Measurements from ENCODE around the gene CPVL.

CPVL gene

GRCh38 chr7:29071203-29071874 lies 75.0 kb downstream of the CPVL start:
- H3K4me3 ChIP-seq (ENCODE audit: low read depth, low read length): no peak overlapping the region
- no peak for TF ChIP-seq CTCF (conservative IDR thresholded peaks at IDR 0.05; ENCODE audit: low read depth, low read length)
- DNase-seq (ENCODE audit: low read depth): no peak

DNA sequence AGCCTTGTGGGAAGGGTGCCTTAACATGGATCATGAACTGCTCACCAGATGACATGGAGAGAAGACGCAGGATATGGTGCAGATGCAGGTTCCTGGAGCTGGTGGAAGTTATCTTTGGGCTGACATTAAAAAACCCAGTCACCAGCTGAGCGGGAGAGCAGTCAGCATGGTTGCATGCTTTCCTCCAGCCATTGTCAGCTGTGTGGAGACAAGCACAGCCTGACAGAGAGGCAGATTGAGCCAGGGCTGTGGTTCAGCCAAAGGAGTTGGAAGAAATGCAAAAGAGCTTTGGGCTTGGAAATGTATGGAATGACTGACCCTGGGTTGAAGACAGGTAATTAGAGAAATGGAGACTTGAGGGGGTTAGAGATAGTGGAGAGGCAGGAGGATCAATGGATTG lies 79.7 kb downstream of the CPVL start:
- H3K4me3 ChIP-seq (ENCODE audit: low read depth, low read length): no peak overlapping the region
- no peak for TF ChIP-seq CTCF (conservative IDR thresholded peaks at IDR 0.05; ENCODE audit: low read depth, low read length)
- no peak for DNase-seq (ENCODE audit: low read depth)

GRCh38 chr7:29065181-29065857 lies 81.0 kb downstream of the CPVL start:
- H3K4me3 ChIP-seq (ENCODE audit: low read depth, low read length): no peak overlapping the region
- TF ChIP-seq CTCF (conservative IDR thresholded peaks at IDR 0.05; ENCODE audit: low read depth, low read length): no peak
- no peak for DNase-seq (ENCODE audit: low read depth)

GRCh38 chr7:29063872-29064271 lies 82.5 kb downstream of the CPVL start:
- H3K4me3 ChIP-seq (ENCODE audit: low read depth, low read length): no peak overlapping the region
- no peak for TF ChIP-seq CTCF (conservative IDR thresholded peaks at IDR 0.05; ENCODE audit: low read depth, low read length)
- DNase-seq (ENCODE audit: low read depth): no peak

DNA sequence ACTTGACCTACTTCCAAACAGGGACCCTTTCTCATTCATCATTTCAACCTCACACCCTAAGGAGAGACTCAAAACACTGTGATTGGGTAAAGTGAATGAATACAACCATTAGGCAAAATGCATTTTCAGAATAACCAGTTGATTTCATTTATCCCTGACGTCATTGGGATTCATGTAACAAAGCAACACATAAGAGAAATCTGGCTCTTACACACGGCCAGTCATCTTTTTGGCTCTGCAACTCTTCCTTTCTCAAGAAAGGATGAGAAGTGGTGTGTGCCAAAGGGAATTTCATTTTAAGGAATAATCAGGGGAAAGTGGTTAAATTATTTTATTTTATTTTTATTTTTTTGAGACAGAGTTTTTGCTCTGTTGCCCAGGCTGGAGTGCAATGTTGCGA lies 83.1 kb downstream of the CPVL start:
- DNase-seq (ENCODE audit: low read depth): no peak
- H3K4me3 ChIP-seq (ENCODE audit: low read depth, low read length): no peak overlapping the region
- TF ChIP-seq CTCF (conservative IDR thresholded peaks at IDR 0.05; ENCODE audit: low read depth, low read length): no peak

- no peak overlapping the region for H3K4me3 ChIP-seq (ENCODE audit: low read depth, low read length)
- no peak for TF ChIP-seq CTCF (conservative IDR thresholded peaks at IDR 0.05; ENCODE audit: low read depth, low read length)
- no peak for DNase-seq (ENCODE audit: low read depth)
These were observed 93.0 kb downstream of the CPVL start for GRCh38 chr7:29053105-29053872.
